ENCODE data around the gene STXBP4. TPM values are rescaled to one million over a fixed set of nuclear protein-coding genes. Genes with fewer than 3 reads are reported as not detected.

Gene STXBP4
- total and polyA plus RNA-seq, 2 donors (not counting 3 experiments of a cell fraction or from before 2014, with no cell fraction given) = 1.9 to 12.9 TPM

GRCh38 chr17:55005520-55005919 lies 37.0 kb downstream of the STXBP4 start:
- no peaks in the 10 kb centered on the region for H3K27me3 ChIP-seq (ENCODE audit: control insufficient read depth in 2 of 2, insufficient read depth in 2 of 2, low read length in 2 of 2)
- H3K4me2 ChIP-seq (ENCODE audit: insufficient read depth, low read length) = no peak overlapping the region
- no peak for TF ChIP-seq FOS (IDR thresholded peaks at IDR 0.05; ENCODE audit: borderline replicate concordance, insufficient read depth, low read length)
- TF ChIP-seq CTCF (IDR thresholded peaks at IDR 0.05; ENCODE audit: extremely low read depth in 1 of 2, insufficient read depth in 1 of 2, low read depth in 1 of 2, low read length in 2 of 2) = peak; percentile 22 to 48
- TF ChIP-seq MYC (IDR thresholded peaks at IDR 0.05; ENCODE audit: low read depth, low read length) = no peak
- no peak for TF ChIP-seq JUN (IDR thresholded peaks at IDR 0.05; ENCODE audit: borderline replicate concordance, insufficient read depth, insufficient read length, low read depth)
- no peak for TF ChIP-seq POLR2A (IDR thresholded peaks at IDR 0.05; ENCODE audit: low read depth, low read length)
- no peak for TF ChIP-seq MAX (IDR thresholded peaks at IDR 0.05; ENCODE audit: insufficient read depth, insufficient read length)
- no peak for TF ChIP-seq EZH2 (IDR thresholded peaks at IDR 0.05; ENCODE audit: borderline replicate concordance, low read depth, low read length, severe bottlenecking)
- peak; percentile 35 for DNase-seq (ENCODE audit: low read depth, low spot score)
- H3K9ac ChIP-seq (replicated peaks; ENCODE audit: extremely low read depth, insufficient read depth, low read length) = no peak overlapping the region
- H3K79me2 ChIP-seq (ENCODE audit: control insufficient read depth, insufficient read depth, low read length) = no peaks in the 10 kb centered on the region
- intact Hi-C loops (cut with micrococcal nuclease) (loop anchor here (5.0 kb wide), 1 partner anchor 617 kb away; no protein-coding TSS in a partner anchor), dilution Hi-C loops (cut with MboI; ENCODE audit: extremely low pct_ligation_motif_present, low sequenced_read_pairs) (no loop called here)
- no peak overlapping the region for H3K27ac ChIP-seq (ENCODE audit: insufficient read depth, low read depth, low read length)
- H4K20me1 ChIP-seq (replicated peaks; ENCODE audit: control insufficient read depth, extremely low read depth, insufficient read depth, low read length) = no peaks in the 10 kb centered on the region
- no peaks in the 10 kb centered on the region for H3K4me1 ChIP-seq (ENCODE audit: control insufficient read depth, extremely low read depth, insufficient read depth, low read length)
- H3K4me3 ChIP-seq (replicated peaks in 1 of 3; ENCODE audit: insufficient read depth in 1 of 3, low read depth in 1 of 3, low read length in 3 of 3) = no peak overlapping the region
- no peaks in the 10 kb centered on the region for H3K9me1 ChIP-seq (replicated peaks; ENCODE audit: control insufficient read depth, extremely low read depth, insufficient read depth, low read length)
- no peak overlapping the region for H2AFZ ChIP-seq (ENCODE audit: low read depth, low read length)
- CTCF ChIA-PET = interaction anchor here (0.7 to 6.4 kb wide), 33 partner anchors 9 to 1973 kb away, joined by 3 to 99 read pairs (median 3); no protein-coding TSS in a partner anchor
- no peaks in the 10 kb centered on the region for H3K36me3 ChIP-seq (ENCODE audit: control insufficient read depth in 2 of 2, extremely low read depth in 1 of 2, insufficient read depth in 2 of 2, low read length in 2 of 2)
- POLR2A ChIA-PET = no interaction called here
- BruUV-seq (replicated peaks) = no TSS peak
- H3K9me3 ChIP-seq (replicated peaks; ENCODE audit: control insufficient read depth, insufficient read depth, low read length) = no peaks in the 10 kb centered on the region
- FAIRE-seq = peak; percentile 85
